ENCODE data around the gene FUBP1.

Gene FUBP1

DNA sequence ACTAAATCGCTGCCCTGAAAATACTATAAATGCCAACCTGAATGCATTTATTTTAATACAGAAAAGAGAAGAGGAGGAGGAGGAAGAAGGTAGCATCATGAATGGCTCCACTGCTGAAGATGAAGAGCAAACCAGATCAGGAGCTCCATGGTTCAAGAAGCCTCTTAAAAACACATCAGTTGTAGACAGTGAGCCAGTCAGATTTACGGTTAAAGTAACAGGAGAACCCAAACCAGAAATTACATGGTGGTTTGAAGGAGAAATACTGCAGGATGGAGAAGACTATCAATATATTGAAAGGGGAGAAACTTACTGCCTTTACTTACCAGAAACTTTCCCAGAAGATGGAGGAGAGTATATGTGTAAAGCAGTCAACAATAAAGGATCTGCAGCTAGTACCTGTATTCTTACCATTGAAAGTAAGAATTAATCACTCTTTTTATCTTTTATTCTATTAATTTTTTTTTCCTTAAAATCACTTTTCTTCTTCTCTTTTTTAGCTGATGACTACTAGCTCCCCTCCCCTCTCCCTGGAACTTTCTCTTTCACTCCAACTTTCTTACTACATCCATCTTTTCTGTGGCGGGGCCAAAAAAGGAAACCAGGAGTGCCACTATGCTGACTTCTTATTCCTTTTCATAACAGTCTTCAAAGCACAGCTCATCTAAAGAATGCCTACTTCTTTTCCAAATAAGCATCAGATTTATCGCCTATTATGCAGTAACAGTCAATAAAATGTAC lies 36.3 kb downstream of the FUBP1 start:
- no peak for ATAC-seq (ENCODE audit: low read depth)

DNA sequence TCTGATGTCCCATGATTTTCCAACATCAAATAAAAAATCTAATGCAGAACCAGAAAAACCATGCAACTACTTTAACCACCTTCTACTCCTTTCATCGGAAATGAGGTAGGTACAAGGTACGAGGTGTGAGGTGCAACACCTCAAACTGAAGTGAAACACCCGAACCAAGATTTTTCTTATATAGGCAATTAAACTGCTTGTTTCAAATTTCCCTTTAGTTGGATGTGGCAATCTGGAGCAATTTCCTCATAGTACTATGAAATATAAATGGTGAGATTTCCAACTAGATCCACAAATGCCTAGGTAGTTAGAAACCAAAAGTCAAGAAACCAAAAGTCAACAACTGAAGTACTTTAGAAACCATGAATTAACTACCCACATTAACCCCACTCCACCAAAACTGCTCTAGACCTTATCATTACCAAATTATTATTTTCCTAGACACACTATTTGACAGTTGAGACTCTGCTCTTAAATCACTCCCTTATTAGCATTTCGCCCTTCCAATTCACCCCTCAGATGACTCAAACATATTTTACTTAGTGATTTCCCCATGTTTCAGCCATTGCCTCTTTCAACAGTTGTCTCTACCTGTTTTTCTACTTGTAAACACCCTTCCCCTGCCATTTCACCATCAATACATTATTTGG lies 37.8 kb downstream of the FUBP1 start:
- H3K9me3 ChIP-seq (ENCODE audit: severe bottlenecking): no peaks in the 10 kb centered on the region
- no peak overlapping the region for H3K4me3 ChIP-seq (ENCODE audit: severe bottlenecking)
- ATAC-seq (ENCODE audit: low read depth): no peak
- no peak for DNase-seq (ENCODE audit: low spot score)
- no peaks in the 10 kb centered on the region for H3K27me3 ChIP-seq (ENCODE audit: insufficient read depth, poor library complexity, severe bottlenecking)
- peaks cover 37% of the 10 kb centered on the region for H3K36me3 ChIP-seq (ENCODE audit: low read depth)
- no peaks in the 10 kb centered on the region for H3K4me1 ChIP-seq (ENCODE audit: insufficient read depth, poor library complexity, severe bottlenecking)
- H3K27ac ChIP-seq (ENCODE audit: poor library complexity, severe bottlenecking): no peak overlapping the region
- TF ChIP-seq, protein P1, sequence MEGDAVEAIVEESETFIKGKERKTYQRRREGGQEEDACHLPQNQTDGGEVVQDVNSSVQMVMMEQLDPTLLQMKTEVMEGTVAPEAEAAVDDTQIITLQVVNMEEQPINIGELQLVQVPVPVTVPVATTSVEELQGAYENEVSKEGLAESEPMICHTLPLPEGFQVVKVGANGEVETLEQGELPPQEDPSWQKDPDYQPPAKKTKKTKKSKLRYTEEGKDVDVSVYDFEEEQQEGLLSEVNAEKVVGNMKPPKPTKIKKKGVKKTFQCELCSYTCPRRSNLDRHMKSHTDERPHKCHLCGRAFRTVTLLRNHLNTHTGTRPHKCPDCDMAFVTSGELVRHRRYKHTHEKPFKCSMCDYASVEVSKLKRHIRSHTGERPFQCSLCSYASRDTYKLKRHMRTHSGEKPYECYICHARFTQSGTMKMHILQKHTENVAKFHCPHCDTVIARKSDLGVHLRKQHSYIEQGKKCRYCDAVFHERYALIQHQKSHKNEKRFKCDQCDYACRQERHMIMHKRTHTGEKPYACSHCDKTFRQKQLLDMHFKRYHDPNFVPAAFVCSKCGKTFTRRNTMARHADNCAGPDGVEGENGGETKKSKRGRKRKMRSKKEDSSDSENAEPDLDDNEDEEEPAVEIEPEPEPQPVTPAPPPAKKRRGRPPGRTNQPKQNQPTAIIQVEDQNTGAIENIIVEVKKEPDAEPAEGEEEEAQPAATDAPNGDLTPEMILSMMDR (IDR thresholded peaks at IDR 0.05; ENCODE audit: poor library complexity, severe bottlenecking): no peak

More for the DNA sequence above, 36.3 kb downstream of the FUBP1 start:
- Histone ChIP-seq H3K9me3 (ENCODE audit: severe bottlenecking) (no peaks in the 10 kb centered on the region), H3K36me3 (ENCODE audit: low read depth) (peaks cover 52% of the 10 kb centered on the region), H3K27me3 (ENCODE audit: insufficient read depth, poor library complexity, severe bottlenecking) (no peaks in the 10 kb centered on the region), H3K4me1 (ENCODE audit: insufficient read depth, poor library complexity, severe bottlenecking) (no peaks in the 10 kb centered on the region), H3K27ac (ENCODE audit: poor library complexity, severe bottlenecking) (no peak overlapping the region), H3K4me3 (ENCODE audit: severe bottlenecking) (no peak overlapping the region)
- no peak for DNase-seq (ENCODE audit: low spot score)
- TF ChIP-seq, protein P1 (IDR thresholded peaks at IDR 0.05; ENCODE audit: poor library complexity, severe bottlenecking): no peak

DNA sequence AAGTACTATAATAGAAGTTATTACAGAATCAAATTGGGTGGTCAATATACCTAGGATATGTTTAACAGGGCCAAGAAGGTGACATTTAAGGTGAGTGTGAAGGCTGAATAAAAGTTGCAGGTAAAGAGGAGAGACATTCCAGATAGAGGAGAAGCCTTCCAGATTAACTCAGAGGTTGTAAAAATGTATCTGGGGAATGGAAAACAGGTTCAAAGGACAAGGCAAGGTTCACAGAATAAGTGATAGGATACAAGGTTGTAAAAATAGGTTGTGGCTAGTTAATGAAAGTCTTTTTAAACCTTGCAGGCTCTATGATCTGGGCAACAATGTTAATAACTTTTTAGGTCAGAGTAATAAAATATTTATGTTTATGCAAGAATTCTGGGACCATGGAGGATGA lies 40.2 kb downstream of the FUBP1 start:
- Histone ChIP-seq H3K27ac (ENCODE audit: poor library complexity, severe bottlenecking) (no peak overlapping the region), H3K27me3 (ENCODE audit: insufficient read depth, poor library complexity, severe bottlenecking) (no peaks in the 10 kb centered on the region), H3K9me3 (ENCODE audit: severe bottlenecking) (no peaks in the 10 kb centered on the region), H3K4me1 (ENCODE audit: insufficient read depth, poor library complexity, severe bottlenecking) (no peaks in the 10 kb centered on the region), H3K4me3 (ENCODE audit: severe bottlenecking) (no peak overlapping the region), H3K36me3 (ENCODE audit: low read depth) (peaks cover 13% of the 10 kb centered on the region)
- no peak for ATAC-seq (ENCODE audit: low read depth)
- TF ChIP-seq, protein P1 (IDR thresholded peaks at IDR 0.05; ENCODE audit: poor library complexity, severe bottlenecking): no peak
- no peak for DNase-seq (ENCODE audit: low spot score)

DNA sequence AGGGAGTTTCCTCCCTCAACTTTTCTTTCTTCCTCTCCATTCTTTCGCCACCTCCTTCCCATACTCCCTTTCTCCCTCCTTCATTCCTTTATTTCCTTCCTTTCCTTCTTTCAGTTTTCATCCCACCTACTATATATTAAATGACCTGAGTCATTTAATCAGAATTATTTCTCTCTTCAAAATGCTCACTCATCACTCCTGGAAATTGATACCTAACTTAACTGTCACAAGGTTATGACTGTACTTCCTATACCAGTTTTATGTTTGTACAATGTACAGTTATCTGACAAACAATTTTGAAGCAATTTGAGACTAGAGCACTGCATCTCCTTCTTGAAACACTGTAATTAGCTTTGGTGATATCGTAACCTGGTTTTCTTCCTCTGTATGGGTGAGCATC lies 49.1 kb downstream of the FUBP1 start:
- H3K4me1 ChIP-seq (ENCODE audit: insufficient read depth, poor library complexity, severe bottlenecking): no peaks in the 10 kb centered on the region
- no peak for DNase-seq (ENCODE audit: low spot score)
- no peak overlapping the region for H3K4me3 ChIP-seq (ENCODE audit: severe bottlenecking)
- H3K9me3 ChIP-seq (ENCODE audit: severe bottlenecking): no peaks in the 10 kb centered on the region
- no peak for ATAC-seq (ENCODE audit: low read depth)
- H3K36me3 ChIP-seq (ENCODE audit: low read depth): no peaks in the 10 kb centered on the region
- TF ChIP-seq, protein P1 (IDR thresholded peaks at IDR 0.05; ENCODE audit: poor library complexity, severe bottlenecking): no peak
- no peak overlapping the region for H3K27ac ChIP-seq (ENCODE audit: poor library complexity, severe bottlenecking)
- H3K27me3 ChIP-seq (ENCODE audit: insufficient read depth, poor library complexity, severe bottlenecking): no peaks in the 10 kb centered on the region

DNA sequence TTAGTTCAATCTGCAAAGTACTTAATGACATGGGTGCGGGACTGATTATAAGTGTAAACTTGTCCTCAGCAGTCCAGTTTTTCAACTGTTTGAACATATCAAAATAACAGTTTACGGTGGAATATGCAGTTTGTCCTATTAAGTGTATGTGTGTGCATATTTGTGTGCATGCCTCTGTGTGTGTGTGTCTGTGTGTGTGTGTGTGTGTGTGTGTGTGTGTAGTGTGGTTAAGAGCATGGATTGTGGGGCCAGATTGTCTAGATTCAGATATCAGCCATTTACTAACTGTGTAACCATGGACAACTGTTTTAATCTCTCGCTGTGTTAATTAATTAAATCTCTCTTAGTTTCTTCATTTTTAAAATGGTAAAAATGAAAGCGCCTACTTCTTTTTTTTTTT lies 51.5 kb downstream of the FUBP1 start:
- TF ChIP-seq, protein P1 (IDR thresholded peaks at IDR 0.05; ENCODE audit: poor library complexity, severe bottlenecking): no peak
- Histone ChIP-seq H3K36me3 (ENCODE audit: low read depth) (no peaks in the 10 kb centered on the region), H3K27me3 (ENCODE audit: insufficient read depth, poor library complexity, severe bottlenecking) (no peaks in the 10 kb centered on the region), H3K4me1 (ENCODE audit: insufficient read depth, poor library complexity, severe bottlenecking) (no peaks in the 10 kb centered on the region), H3K27ac (ENCODE audit: poor library complexity, severe bottlenecking) (no peak overlapping the region), H3K4me3 (ENCODE audit: severe bottlenecking) (no peak overlapping the region), H3K9me3 (ENCODE audit: severe bottlenecking) (no peaks in the 10 kb centered on the region)
- ATAC-seq (ENCODE audit: low read depth): no peak
- DNase-seq (ENCODE audit: low spot score): no peak

Data from RWPE2 (cell line).